ENCODE measurements around the gene ACSS3. TPM values are rescaled to one million over a fixed set of nuclear protein-coding genes. Genes with fewer than 3 reads are reported as not detected.

Gene ACSS3
- polyA plus RNA-seq, 1 of the 3 experiments (the other 2 are of a cell fraction), result 0.02 TPM

DNA sequence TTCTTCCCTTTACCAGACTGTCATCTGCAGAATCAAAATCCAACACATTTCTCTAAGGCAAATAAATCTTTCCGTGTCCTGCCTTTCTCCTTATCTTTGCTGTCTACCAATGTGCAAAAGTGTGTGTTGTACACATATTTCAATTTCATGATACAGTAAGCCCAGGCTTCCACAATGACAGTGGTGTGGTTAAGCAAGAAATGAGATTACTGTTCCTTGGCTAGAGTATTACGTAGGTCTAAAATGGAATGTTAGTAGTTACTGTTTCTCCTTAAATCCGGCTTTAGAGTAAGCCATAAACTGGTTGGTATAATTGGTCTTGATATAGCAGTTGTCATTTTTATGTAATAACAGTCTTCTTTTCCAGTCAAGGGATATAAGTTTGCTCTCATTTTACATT is 82.0 kb downstream of the ACSS3 start:
- Histone ChIP-seq H3K36me3 (replicated peaks in 1 of 2; ENCODE audit: control insufficient read depth in 1 of 2, insufficient read depth in 2 of 2, low read length in 1 of 2) (no peaks in the 10 kb centered on the region), H3K9me2 (no peaks in the 10 kb centered on the region), H2AFZ (ENCODE audit: low read depth) (no peak overlapping the region), H3F3A (replicated peaks; ENCODE audit: insufficient read depth) (no peaks in the 10 kb centered on the region), H3K27ac (ENCODE audit: low read depth in 2 of 2, low read length in 1 of 2) (no peak overlapping the region), H3K79me2 (ENCODE audit: insufficient read depth) (no peaks in the 10 kb centered on the region), H3K27me3 (ENCODE audit: insufficient read depth) (no peaks in the 10 kb centered on the region), H4K20me1 (ENCODE audit: insufficient read depth) (no peaks in the 10 kb centered on the region), H3K4me3 (ENCODE audit: low read depth in 2 of 2, low read length in 1 of 2) (no peak overlapping the region), H3K4me1 (ENCODE audit: control insufficient read depth in 1 of 2, insufficient read depth in 2 of 2, low read depth in 1 of 2, low read length in 1 of 2) (no peaks in the 10 kb centered on the region), H3K9ac (no peak overlapping the region), H3K9me3 (no peaks in the 10 kb centered on the region), H3K4me2 (no peak overlapping the region)
- CTCF ChIA-PET, result no interaction called here
- POLR2A ChIA-PET, result no interaction called here
- TF ChIP-seq JUND (IDR thresholded peaks at IDR 0.05) (no peak), NRF1 (IDR thresholded peaks at IDR 0.05; ENCODE audit: low read depth, low read length) (no peak), MAX (IDR thresholded peaks at IDR 0.05; ENCODE audit: low read depth) (no peak), RCOR1 (IDR thresholded peaks at IDR 0.05; ENCODE audit: low read length) (no peak), FOSL2 (IDR thresholded peaks at IDR 0.05; ENCODE audit: borderline replicate concordance, low read depth) (no peak), RXRA (IDR thresholded peaks at IDR 0.05; ENCODE audit: borderline replicate concordance, low read depth) (no peak), USF2 (IDR thresholded peaks at IDR 0.05; ENCODE audit: borderline replicate concordance, low read depth, low read length) (no peak), CHD2 (IDR thresholded peaks at IDR 0.05; ENCODE audit: low read length, partially characterized antibody) (no peak), POLR2AphosphoS5 (IDR thresholded peaks at IDR 0.05; ENCODE audit: low read depth, low read length) (no peak), SIN3A (IDR thresholded peaks at IDR 0.05; ENCODE audit: borderline replicate concordance, low read depth, low read length) (no peak), RFX5 (IDR thresholded peaks at IDR 0.05; ENCODE audit: low read length) (no peak), TCF12 (IDR thresholded peaks at IDR 0.05) (no peak), ELF1 (IDR thresholded peaks at IDR 0.05) (no peak), EP300 (IDR thresholded peaks at IDR 0.05; ENCODE audit: borderline replicate concordance in 1 of 2, low read depth in 1 of 2, low read length in 1 of 2) (no peak), EZH2phosphoT487 (IDR thresholded peaks at IDR 0.05; ENCODE audit: borderline replicate concordance, low read depth) (no peak), TAF1 (IDR thresholded peaks at IDR 0.05; ENCODE audit: borderline replicate concordance, low read depth, low read length) (no peak), ZBTB33 (IDR thresholded peaks at IDR 0.05; ENCODE audit: borderline replicate concordance, low read depth) (no peak), NFIC (IDR thresholded peaks at IDR 0.05; ENCODE audit: borderline replicate concordance) (no peak)
- TF ChIP-seq, protein P1, sequence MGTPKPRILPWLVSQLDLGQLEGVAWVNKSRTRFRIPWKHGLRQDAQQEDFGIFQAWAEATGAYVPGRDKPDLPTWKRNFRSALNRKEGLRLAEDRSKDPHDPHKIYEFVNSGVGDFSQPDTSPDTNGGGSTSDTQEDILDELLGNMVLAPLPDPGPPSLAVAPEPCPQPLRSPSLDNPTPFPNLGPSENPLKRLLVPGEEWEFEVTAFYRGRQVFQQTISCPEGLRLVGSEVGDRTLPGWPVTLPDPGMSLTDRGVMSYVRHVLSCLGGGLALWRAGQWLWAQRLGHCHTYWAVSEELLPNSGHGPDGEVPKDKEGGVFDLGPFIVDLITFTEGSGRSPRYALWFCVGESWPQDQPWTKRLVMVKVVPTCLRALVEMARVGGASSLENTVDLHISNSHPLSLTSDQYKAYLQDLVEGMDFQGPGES (IDR thresholded peaks at IDR 0.05; ENCODE audit: low read depth, low read length), result no peak
- 17% methylated on average over 3 of the region's 3 CpGs for WGBS (ENCODE audit: low lambda C conversion rate)
- DNase-seq, result no peak
